Fibroblast of skin of right quadriceps (primary cell): ENCODE results near the gene DSCAM.
"Not testable (repeated sequence)": the region's sequence is repeated elsewhere in the genome, so short reads cannot be mapped to it uniquely, and the experiment has no call there.

Experiments used
- DNase-seq: peaks from one replicate; pipeline ENCODE4 v3.0.0-alpha.2; 2013

DSCAM gene

GRCh38 chr21:40282912-40283886, 563.8 kb downstream of the DSCAM start:
- DNase-seq = no peak

- no peak for DNase-seq
These were observed 568.6 kb downstream of the DSCAM start for GRCh38 chr21:40278345-40278744.

GRCh38 chr21:40276001-40276400, 571.0 kb downstream of the DSCAM start:
- DNase-seq = no peak

GRCh38 chr21:40272037-40272436, 574.9 kb downstream of the DSCAM start:
- DNase-seq = no peak

GRCh38 chr21:40271164-40271563, 575.8 kb downstream of the DSCAM start:
- DNase-seq = no peak

GRCh38 chr21:40270047-40270446, 576.9 kb downstream of the DSCAM start:
- DNase-seq = no peak

- DNase-seq = no peak
These were observed 577.7 kb downstream of the DSCAM start for GRCh38 chr21:40269239-40269638.

- DNase-seq = not testable (repeated sequence)
These were observed 588.5 kb downstream of the DSCAM start for GRCh38 chr21:40258456-40258855.

- DNase-seq = no peak
These were observed 589.6 kb downstream of the DSCAM start for GRCh38 chr21:40257342-40257741.

- DNase-seq = no peak
These were observed 591.2 kb downstream of the DSCAM start for GRCh38 chr21:40255518-40256444.

- DNase-seq = peak; percentile 88
These were observed 592.2 kb downstream of the DSCAM start for GRCh38 chr21:40254540-40255465.

GRCh38 chr21:40253112-40253511, 593.8 kb downstream of the DSCAM start:
- no peak for DNase-seq

GRCh38 chr21:40250514-40251294, 596.3 kb downstream of the DSCAM start:
- no peak for DNase-seq

- DNase-seq = no peak
These were observed 602.0 kb downstream of the DSCAM start for GRCh38 chr21:40244981-40245380.

GRCh38 chr21:40243685-40244084, 603.3 kb downstream of the DSCAM start:
- no peak for DNase-seq

GRCh38 chr21:40242586-40243265, 604.2 kb downstream of the DSCAM start:
- no peak for DNase-seq

GRCh38 chr21:40235528-40235927, 611.4 kb downstream of the DSCAM start:
- no peak for DNase-seq

GRCh38 chr21:40231979-40232378, 615.0 kb downstream of the DSCAM start:
- no peak for DNase-seq

GRCh38 chr21:40227096-40227495, 619.9 kb downstream of the DSCAM start:
- no peak for DNase-seq

GRCh38 chr21:40215941-40216340, 631.0 kb downstream of the DSCAM start:
- DNase-seq = no peak

GRCh38 chr21:40210251-40210650, 636.7 kb downstream of the DSCAM start:
- DNase-seq = no peak
